ENCODE measurements around the gene CLPSL1.

The CLPSL1 gene

GRCh38 chr6:35797837-35798526 lies 17.2 kb downstream of the CLPSL1 start:
- DNase-seq = no peak

GRCh38 chr6:35798706-35799105 lies 17.9 kb downstream of the CLPSL1 start:
- no peak for DNase-seq

- no peak for DNase-seq
Measured at GRCh38 chr6:35801148-35801547, 20.3 kb downstream of the CLPSL1 start.

GRCh38 chr6:35804996-35805736 lies 24.3 kb downstream of the CLPSL1 start, which contains the start of gene LHFPL5:
Gene LHFPL5, plus strand, starts transcription at chr6:35805352. Its CDS starts 319 bp downstream, at chr6:35805671.
- DNase-seq = peak; percentile 21

- peak; percentile 97 for DNase-seq
Measured at GRCh38 chr6:35808688-35809087, 27.9 kb downstream of the CLPSL1 start.

GRCh38 chr6:35809809-35810208 lies 29.0 kb downstream of the CLPSL1 start:
- DNase-seq = no peak

GRCh38 chr6:35810971-35811698 lies 30.3 kb downstream of the CLPSL1 start:
- peak; percentile 83 for DNase-seq

GRCh38 chr6:35811699-35811995 lies 30.8 kb downstream of the CLPSL1 start:
- DNase-seq = no peak

- no peak for DNase-seq
Measured at GRCh38 chr6:35817515-35817914, 36.7 kb downstream of the CLPSL1 start.

- no peak for DNase-seq
Measured at GRCh38 chr6:35823601-35824000, 42.8 kb downstream of the CLPSL1 start.

- no peak for DNase-seq
Measured at GRCh38 chr6:35824552-35825192, 43.9 kb downstream of the CLPSL1 start.

- DNase-seq = no peak
Measured at GRCh38 chr6:35829306-35829705, 48.5 kb downstream of the CLPSL1 start.

- DNase-seq = no peak
Measured at GRCh38 chr6:35831257-35832007, 50.6 kb downstream of the CLPSL1 start.

- DNase-seq = no peak
Measured at GRCh38 chr6:35833536-35833935, 52.7 kb downstream of the CLPSL1 start.

Data from NCI-H2171 (cell line).